ENCODE data around the gene MID1IP1.
A peak's percentile ranks its signal among the peaks of the same experiment; 100 is the strongest.

Gene MID1IP1

GRCh38 chrX:38800981-38801845 is at the start of gene MID1IP1:
Gene MID1IP1 (plus strand): TSS chrX:38801459. CDS start chrX:38804947, 3,488 bp downstream.
- peak; percentile 96 for DNase-seq

- DNase-seq: peak; percentile 79
These were observed 47.0 kb upstream of the MID1IP1 start for GRCh38 chrX:38754102-38754790.

GRCh38 chrX:38754818-38755718 is 46.2 kb upstream of the MID1IP1 start:
- peak; percentile 49 for DNase-seq

GRCh38 chrX:38760883-38761282 is 40.4 kb upstream of the MID1IP1 start:
- DNase-seq: no peak

- DNase-seq: peak; percentile 45
These were observed 33.2 kb upstream of the MID1IP1 start for GRCh38 chrX:38768079-38768478.

- DNase-seq: no peak
These were observed 31.1 kb upstream of the MID1IP1 start for GRCh38 chrX:38770152-38770551.

GRCh38 chrX:38774249-38774648 is 27.0 kb upstream of the MID1IP1 start:
- no peak for DNase-seq

- DNase-seq: no peak
These were observed 4.3 kb upstream of the MID1IP1 start for GRCh38 chrX:38796946-38797345.

- no peak for DNase-seq
These were observed 2.3 kb upstream of the MID1IP1 start for GRCh38 chrX:38798956-38799355.

- no peak for DNase-seq
These were observed 1.2 kb upstream of the MID1IP1 start for GRCh38 chrX:38799995-38800580.

GRCh38 chrX:38803243-38803587 is 2.0 kb downstream of the MID1IP1 start:
- DNase-seq: no peak

- DNase-seq: peak; percentile 86
These were observed 2.6 kb downstream of the MID1IP1 start for GRCh38 chrX:38803588-38804431.

GRCh38 chrX:38804432-38804681 is 3.1 kb downstream of the MID1IP1 start:
- DNase-seq: no peak

- peak; percentile 62 for DNase-seq
These were observed 3.6 kb downstream of the MID1IP1 start for GRCh38 chrX:38804682-38805431.

- peak; percentile 69 for DNase-seq
These were observed 4.5 kb downstream of the MID1IP1 start for GRCh38 chrX:38805432-38806389.

- no peak for DNase-seq
These were observed 5.8 kb downstream of the MID1IP1 start for GRCh38 chrX:38806875-38807621.

GRCh38 chrX:38807873-38808272 is 6.6 kb downstream of the MID1IP1 start:
- DNase-seq: no peak

- DNase-seq: no peak
These were observed 10.4 kb downstream of the MID1IP1 start for GRCh38 chrX:38811515-38812243.

- no peak for DNase-seq
These were observed 14.9 kb downstream of the MID1IP1 start for GRCh38 chrX:38816155-38816554.
